Gastroesophageal sphincter (tissue), 4 donors: ENCODE measurements around the gene RTF1. TPM values are rescaled to one million over a fixed set of nuclear protein-coding genes. Genes with fewer than 3 reads are reported as not detected.

Experiments
- ATAC-seq: fragments of 150-250 bp; one replicate; pipeline ENCODE4 v1.9.1; 2016; ENCODE audit warnings: mild to moderate bottlenecking, moderate library complexity
- H3K27ac ChIP-seq, 4 donors: fragments of 200-600 bp; sonication (generic) in 3 of 4; 1 replicate in 3 of 4; 2 replicates in 1 of 4; pipeline ENCODE4 v1.5.1; 2016 to 2019
- H3K27me3 ChIP-seq: fragments of 200-600 bp; sonication (generic); one replicate; pipeline ENCODE4 v1.5.1; 2019
- H3K36me3 ChIP-seq, 2 donors: fragments of 200-600 bp; sonication (generic); one replicate each; pipeline ENCODE4 v1.5.1; 2019; ENCODE audit warnings: control low read depth in 1 of 2
- H3K4me1 ChIP-seq, 3 donors: fragments of 200-600 bp; sonication (generic); 1 replicate in 2 of 3; 2 replicates in 1 of 3; pipeline ENCODE4 v1.5.1; 2016 to 2019; ENCODE audit warnings: control low read depth in 2 of 3
- H3K4me3 ChIP-seq, 2 donors: fragments of 200-600 bp; sonication (generic); one replicate each; pipeline ENCODE4 v1.5.1; 2019; ENCODE audit warnings: mild to moderate bottlenecking in 1 of 2, moderate library complexity in 1 of 2
- H3K9me3 ChIP-seq, 3 donors: fragments of 200-600 bp; sonication (generic); one replicate each; pipeline ENCODE4 v1.5.1; 2017 to 2019; ENCODE audit warnings: control low read depth in 2 of 3
- CTCF ChIP-seq, 4 experiments: fragments of 200-600 bp in 2 of 4; fragments of 450-650 bp in 2 of 4; sonication (generic) in 1 of 4; IDR thresholded peaks; one replicate each; pipeline ENCODE4 v1.5.1; 2017 to 2019; ENCODE audit warnings: antibody characterized with exemption in 4 of 4, mild to moderate bottlenecking in 2 of 4, moderate library complexity in 2 of 4
- EP300 ChIP-seq: sonication (generic); formaldehyde crosslinking; IDR thresholded peaks from one replicate; pipeline ENCODE4 v1.6.1; 2017; ENCODE audit warnings: antibody characterized with exemption, mild to moderate bottlenecking
- POLR2A ChIP-seq, 2 donors: fragments of 450-650 bp; IDR thresholded peaks; one replicate each; pipeline ENCODE4 v1.6.1; 2017; ENCODE audit warnings: antibody characterized with exemption in 2 of 2, mild to moderate bottlenecking in 2 of 2, moderate library complexity in 1 of 2
- POLR2AphosphoS5 ChIP-seq: sonication (generic); formaldehyde crosslinking; IDR thresholded peaks from one replicate; pipeline ENCODE4 v1.6.1; 2017; ENCODE audit warnings: antibody characterized with exemption
- whole genome bisulfite sequencing, 2 donors: methylation state at CpG; one replicate each; pipeline ENCODE4 v1.1.5; 2018; ENCODE audit warnings: low coverage in 1 of 2; 5-methylcytosine and 5-hydroxymethylcytosine counted together
- small RNA-seq, 4 donors: library from RNA; depleted of rRNA; stranded (forward); fragments of <200 nt; gene quantifications; one replicate each; pipeline ENCODE3, GENCODE V24; 2016
- total RNA-seq, 4 donors: library from RNA; depleted of rRNA; stranded (reverse); fragments of >200 nt; gene quantifications; one replicate each; pipeline ENCODE4 v1.1.0, GENCODE V29; 2016

The RTF1 gene
- total RNA-seq, 4 donors from 2014 or later: 31.9 to 53.2 (median 34.8) TPM

GRCh38 chr15:41530363-41530956 is 113.6 kb downstream of the RTF1 start:
- no peak overlapping the region for H3K27ac ChIP-seq
- WGBS, 2 donors: 80 to 85% methylated on average over 4 to 5 of the region's 6 CpGs
- TF ChIP-seq POLR2A (IDR thresholded peaks at IDR 0.05) (no peak), POLR2AphosphoS5 (no peak), CTCF (IDR thresholded peaks at IDR 0.05) (no peak), EP300 (no peak)
- ATAC-seq: no peak
- no peaks in the 10 kb centered on the region for H3K27me3 ChIP-seq
- peaks cover 3 to 100% of the 10 kb centered on the region in 2 donors for H3K36me3 ChIP-seq
- no peaks in the 10 kb centered on the region for H3K4me1 ChIP-seq
- H3K4me3 ChIP-seq: no peak overlapping the region
- H3K9me3 ChIP-seq: no peaks in the 10 kb centered on the region

Small RNA genes within 50 kb of the gene (small RNA-seq; reads per million reads assigned to genes)
- 0 reads per million in 4 donors for gene RNU6-1169P

Other genes starting within 250 kb of the RTF1 start
- gene EXD1, start 186.3 kb upstream of the RTF1 start, total RNA-seq: not detected
- gene CHP1, start 185.8 kb upstream of the RTF1 start, total RNA-seq: 100 to 1,000 TPM; 102 to 127 (median 112) TPM
- gene OIP5, start 84.5 kb upstream of the RTF1 start, total RNA-seq: under 1 TPM in 2 of 4 donors, not detected in 2; 0.40 to 0.49 TPM
- 1 to 10 TPM in 3 of 4 donors, under 1 TPM in 1; 0.47 to 4.6 (median 3.4) TPM for gene NUSAP1, start 84.2 kb upstream of the RTF1 start, total RNA-seq
- gene NDUFAF1, start 14.6 kb upstream of the RTF1 start, total RNA-seq: 10 to 100 TPM; 19.9 to 34.1 (median 25.7) TPM
- 1 to 10 TPM in 1 of 4 donors, under 1 TPM in 2, not detected in 1; 0.85 to 1.2 (median 0.94) TPM for gene ITPKA, start 76.8 kb downstream of the RTF1 start, total RNA-seq
- under 1 TPM in 3 of 4 donors, not detected in 1; 0.16 to 0.54 (median 0.19) TPM for gene LTK, start 96.7 kb downstream of the RTF1 start, total RNA-seq
- 10 to 100 TPM; 10.4 to 33.1 (median 12.6) TPM for gene RPAP1, start 127.2 kb downstream of the RTF1 start, total RNA-seq
- gene TYRO3, start 142.1 kb downstream of the RTF1 start, total RNA-seq: 1 to 10 TPM; 3.1 to 9.5 (median 8.4) TPM
- gene MGA, start 243.3 kb downstream of the RTF1 start, total RNA-seq: 10 to 100 TPM; 29.4 to 59.2 (median 44.9) TPM